Ammon's horn (tissue), 1 donor: ENCODE results near the gene SH3BP4.
A peak's percentile ranks its signal among the peaks of the same experiment; 100 is the strongest.

Experiments
- DNase-seq: peaks from one replicate; pipeline ENCODE4 v3.0.0-alpha.2; 2016; ENCODE audit warnings: low spot score

SH3BP4 gene, protein sequence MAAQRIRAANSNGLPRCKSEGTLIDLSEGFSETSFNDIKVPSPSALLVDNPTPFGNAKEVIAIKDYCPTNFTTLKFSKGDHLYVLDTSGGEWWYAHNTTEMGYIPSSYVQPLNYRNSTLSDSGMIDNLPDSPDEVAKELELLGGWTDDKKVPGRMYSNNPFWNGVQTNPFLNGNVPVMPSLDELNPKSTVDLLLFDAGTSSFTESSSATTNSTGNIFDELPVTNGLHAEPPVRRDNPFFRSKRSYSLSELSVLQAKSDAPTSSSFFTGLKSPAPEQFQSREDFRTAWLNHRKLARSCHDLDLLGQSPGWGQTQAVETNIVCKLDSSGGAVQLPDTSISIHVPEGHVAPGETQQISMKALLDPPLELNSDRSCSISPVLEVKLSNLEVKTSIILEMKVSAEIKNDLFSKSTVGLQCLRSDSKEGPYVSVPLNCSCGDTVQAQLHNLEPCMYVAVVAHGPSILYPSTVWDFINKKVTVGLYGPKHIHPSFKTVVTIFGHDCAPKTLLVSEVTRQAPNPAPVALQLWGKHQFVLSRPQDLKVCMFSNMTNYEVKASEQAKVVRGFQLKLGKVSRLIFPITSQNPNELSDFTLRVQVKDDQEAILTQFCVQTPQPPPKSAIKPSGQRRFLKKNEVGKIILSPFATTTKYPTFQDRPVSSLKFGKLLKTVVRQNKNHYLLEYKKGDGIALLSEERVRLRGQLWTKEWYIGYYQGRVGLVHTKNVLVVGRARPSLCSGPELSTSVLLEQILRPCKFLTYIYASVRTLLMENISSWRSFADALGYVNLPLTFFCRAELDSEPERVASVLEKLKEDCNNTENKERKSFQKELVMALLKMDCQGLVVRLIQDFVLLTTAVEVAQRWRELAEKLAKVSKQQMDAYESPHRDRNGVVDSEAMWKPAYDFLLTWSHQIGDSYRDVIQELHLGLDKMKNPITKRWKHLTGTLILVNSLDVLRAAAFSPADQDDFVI

DNA sequence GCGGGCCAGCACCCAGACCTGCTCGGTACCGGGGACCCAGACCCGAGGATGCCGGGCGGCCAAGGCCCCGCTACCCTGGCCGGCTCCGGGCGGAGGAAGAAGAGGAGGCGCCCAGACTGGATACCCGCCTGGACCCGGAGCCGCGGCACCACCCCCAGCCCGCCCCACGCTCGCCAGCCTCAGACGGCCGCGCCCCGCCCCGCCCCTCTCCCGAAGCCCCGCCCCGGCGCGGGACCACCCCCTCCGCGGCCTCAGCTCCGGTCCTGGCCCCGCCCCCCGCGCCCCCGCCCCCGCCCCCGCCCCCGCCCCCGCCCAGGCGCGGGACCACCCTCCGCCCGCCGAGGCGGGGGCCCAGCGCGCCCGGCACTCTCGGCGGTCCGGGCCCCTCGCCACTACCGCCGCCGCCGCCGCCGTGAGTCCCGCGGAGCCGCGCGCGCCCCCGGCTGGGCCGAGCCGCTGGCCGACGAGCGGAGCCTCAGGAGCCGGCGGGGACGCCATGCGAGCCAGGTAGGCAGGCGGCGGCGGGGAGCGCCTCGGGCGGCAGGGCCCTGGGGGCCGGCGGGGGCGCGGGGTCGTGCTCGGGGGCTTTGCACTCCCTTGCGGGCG, at the start of gene SH3BP4:
Gene SH3BP4, plus strand, starts transcription at position 354 of the 606 bp plus-strand sequence. CDS start 82,986 bp downstream, outside the sequence.
- DNase-seq, result peak; percentile 88

- DNase-seq, result no peak
Measured at GRCh38 chr2:234904785-234905184, 47.0 kb upstream of the SH3BP4 start.

GRCh38 chr2:234905547-234906265, 46.1 kb upstream of the SH3BP4 start:
- no peak for DNase-seq

GRCh38 chr2:234910186-234910679, 41.6 kb upstream of the SH3BP4 start:
- no peak for DNase-seq

- no peak for DNase-seq
Measured at GRCh38 chr2:234911271-234911670, 40.5 kb upstream of the SH3BP4 start.

DNA sequence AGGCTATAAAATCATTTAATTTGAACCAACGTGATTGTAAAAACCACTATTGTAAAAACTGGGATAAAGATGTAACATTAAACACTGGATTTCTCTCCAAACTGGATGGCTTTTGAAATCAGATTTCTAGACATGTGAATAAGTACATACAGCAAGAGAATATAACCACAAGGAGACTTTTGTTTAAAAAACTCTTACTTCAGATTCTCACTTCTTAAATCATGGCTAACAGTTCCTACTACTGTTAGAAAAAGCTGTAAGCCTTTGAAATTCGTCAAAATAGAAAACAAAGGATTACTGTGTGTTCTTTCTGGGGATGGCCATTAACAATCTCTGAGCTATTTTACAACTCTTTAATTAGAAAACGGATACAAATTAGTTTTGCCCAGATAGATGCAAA, 39.4 kb upstream of the SH3BP4 start:
- DNase-seq, result no peak

- no peak for DNase-seq
Measured at GRCh38 chr2:234913208-234913626, 38.6 kb upstream of the SH3BP4 start.

GRCh38 chr2:234914371-234915154, 37.3 kb upstream of the SH3BP4 start:
- peak; percentile 86 for DNase-seq

- no peak for DNase-seq
Measured at GRCh38 chr2:234916674-234917073, 35.1 kb upstream of the SH3BP4 start.

DNA sequence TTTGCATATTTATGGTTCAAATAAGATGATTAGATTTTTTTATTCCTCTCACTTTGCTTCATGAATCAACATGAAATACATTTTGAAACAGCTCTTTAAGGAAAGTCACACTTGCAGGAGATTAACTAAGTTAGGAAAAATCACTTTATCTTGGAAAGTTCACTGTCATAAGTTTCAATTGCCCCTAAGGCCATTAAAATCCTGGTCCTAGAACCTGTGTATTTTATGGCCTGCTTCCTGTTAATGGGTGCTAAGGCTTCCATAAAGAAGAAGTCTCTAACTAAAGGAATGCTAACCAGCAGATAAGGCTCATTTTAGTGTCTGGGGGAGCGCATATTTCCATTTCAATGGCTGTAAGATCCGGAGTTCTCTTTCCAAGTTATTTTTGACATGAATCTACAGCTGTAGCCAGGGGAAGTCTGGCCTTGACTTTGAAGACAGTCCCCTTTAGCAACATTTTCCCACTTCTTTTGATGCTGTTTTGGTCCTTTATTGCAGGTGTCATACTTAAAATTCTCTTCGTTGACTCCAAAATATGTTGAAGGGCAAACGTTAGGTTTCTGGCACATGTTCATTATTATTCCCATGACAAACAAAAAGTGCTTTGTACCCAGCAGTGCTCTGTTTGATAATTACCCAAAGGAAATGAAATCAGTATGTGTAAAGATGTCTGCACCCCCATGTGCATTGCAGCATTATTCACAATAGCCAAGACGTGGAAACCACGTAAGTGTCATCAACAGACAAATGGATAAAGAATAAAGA, 34.4 kb upstream of the SH3BP4 start:
- peak; percentile 36 for DNase-seq

GRCh38 chr2:234919711-234920110, 32.1 kb upstream of the SH3BP4 start:
- DNase-seq, result no peak

DNA sequence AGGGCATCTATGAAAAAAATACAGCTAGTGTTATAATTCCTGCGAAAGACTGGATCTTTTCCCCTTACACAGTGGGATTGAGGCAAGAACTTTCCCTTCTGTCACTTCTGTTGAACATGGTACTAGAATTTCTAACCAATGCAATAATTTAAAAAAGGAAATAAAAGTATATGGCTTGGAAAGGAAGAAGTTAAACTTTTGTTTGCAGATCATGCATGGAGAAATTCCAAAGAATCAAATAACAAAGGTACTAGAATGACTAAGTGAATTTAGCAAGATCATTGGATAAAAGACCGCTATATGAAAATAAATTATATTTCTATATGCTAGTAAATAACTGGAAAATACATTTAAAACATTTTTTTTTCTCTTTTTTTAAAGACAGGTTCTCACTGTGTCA, 31.0 kb upstream of the SH3BP4 start:
- no peak for DNase-seq

GRCh38 chr2:234929002-234929401, 22.8 kb upstream of the SH3BP4 start:
- no peak for DNase-seq

DNA sequence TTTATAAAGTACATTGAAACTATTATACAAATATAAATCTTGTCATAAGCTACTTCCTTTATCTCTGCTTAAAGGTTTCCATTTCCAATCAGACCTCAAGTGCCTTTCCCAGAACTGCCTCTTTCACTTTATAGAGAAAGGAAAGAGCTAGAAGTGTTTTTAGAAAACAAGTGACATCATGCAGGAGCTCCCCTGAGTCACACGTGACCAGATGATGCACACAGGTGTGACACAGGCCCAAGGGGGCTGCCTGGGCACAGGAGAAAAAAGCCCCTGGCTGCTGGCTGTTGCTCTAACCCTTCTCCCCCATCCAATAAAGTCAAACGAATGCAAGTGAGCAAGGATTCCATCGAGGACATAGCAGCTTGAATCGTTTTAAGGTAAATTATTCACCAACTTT, 21.4 kb upstream of the SH3BP4 start:
- DNase-seq, result no peak

- no peak for DNase-seq
Measured at GRCh38 chr2:234931371-234931770, 20.4 kb upstream of the SH3BP4 start.

DNA sequence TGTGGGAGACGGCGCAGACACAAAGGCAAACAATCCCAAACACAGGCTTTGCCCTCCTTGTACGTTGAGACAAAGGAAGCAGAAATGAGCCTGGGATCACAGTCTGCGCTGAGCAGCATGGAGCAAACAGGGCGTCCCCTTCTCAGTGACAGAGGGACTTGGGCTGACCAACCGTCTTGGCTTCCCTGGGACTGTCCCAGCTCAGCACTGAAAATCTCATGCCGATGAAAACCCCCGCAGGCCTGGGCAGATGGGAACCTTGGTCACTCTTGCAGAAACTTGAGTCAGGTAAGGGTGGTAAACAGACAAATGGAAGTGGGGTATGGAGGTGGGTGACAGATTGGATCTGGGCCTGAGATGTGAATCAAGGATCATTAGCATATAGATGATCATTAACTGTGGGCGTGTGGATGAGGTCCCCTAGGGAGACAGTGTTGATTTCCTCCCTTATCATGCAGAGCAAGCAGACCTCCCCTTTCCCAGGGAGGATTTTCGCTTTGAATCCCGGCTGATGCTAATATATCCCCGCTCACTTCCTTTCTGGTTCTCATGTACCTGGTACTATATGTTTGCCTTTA, 19.1 kb upstream of the SH3BP4 start:
- no peak for DNase-seq

GRCh38 chr2:234935311-234935710, 16.5 kb upstream of the SH3BP4 start:
- DNase-seq, result no peak

DNA sequence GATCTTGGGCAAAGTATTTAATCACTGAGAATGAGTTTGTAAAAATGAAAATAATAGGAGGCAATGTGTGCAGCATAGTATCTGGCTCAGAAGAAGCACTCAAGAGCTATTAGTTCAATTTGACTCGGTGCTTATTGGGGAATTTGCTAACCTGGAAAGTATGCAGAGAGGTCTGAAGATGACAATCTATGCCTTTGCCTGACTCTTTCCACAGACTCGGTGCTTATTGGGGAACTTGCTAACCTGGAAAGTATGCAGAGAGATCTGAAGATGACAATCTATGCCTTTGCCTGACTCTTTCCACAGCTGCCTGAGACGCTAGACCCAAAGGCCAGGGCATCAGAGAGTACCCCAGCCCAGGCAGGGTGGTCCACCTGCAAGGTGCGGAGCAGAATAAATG, 12.2 kb upstream of the SH3BP4 start:
- no peak for DNase-seq

GRCh38 chr2:234939996-234940395, 11.8 kb upstream of the SH3BP4 start:
- no peak for DNase-seq

- DNase-seq, result no peak
Measured at GRCh38 chr2:234940527-234940926, 11.3 kb upstream of the SH3BP4 start.
